Stimulated activated CD8-positive, alpha-beta memory T cell treated with anti-CD3 and anti-CD28 coated beads, Interleukin-2, amount 100 ng/mL, for 1 hour (primary cell): ENCODE measurements around the gene CTPS1.

Experiments
- DNase-seq, 2 donors: peaks; one replicate each; pipeline ENCODE4 v3.0.0-alpha.2; 2020; ENCODE audit warnings: low read depth in 2 of 2

CTPS1 gene, protein sequence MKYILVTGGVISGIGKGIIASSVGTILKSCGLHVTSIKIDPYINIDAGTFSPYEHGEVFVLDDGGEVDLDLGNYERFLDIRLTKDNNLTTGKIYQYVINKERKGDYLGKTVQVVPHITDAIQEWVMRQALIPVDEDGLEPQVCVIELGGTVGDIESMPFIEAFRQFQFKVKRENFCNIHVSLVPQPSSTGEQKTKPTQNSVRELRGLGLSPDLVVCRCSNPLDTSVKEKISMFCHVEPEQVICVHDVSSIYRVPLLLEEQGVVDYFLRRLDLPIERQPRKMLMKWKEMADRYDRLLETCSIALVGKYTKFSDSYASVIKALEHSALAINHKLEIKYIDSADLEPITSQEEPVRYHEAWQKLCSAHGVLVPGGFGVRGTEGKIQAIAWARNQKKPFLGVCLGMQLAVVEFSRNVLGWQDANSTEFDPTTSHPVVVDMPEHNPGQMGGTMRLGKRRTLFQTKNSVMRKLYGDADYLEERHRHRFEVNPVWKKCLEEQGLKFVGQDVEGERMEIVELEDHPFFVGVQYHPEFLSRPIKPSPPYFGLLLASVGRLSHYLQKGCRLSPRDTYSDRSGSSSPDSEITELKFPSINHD

DNA sequence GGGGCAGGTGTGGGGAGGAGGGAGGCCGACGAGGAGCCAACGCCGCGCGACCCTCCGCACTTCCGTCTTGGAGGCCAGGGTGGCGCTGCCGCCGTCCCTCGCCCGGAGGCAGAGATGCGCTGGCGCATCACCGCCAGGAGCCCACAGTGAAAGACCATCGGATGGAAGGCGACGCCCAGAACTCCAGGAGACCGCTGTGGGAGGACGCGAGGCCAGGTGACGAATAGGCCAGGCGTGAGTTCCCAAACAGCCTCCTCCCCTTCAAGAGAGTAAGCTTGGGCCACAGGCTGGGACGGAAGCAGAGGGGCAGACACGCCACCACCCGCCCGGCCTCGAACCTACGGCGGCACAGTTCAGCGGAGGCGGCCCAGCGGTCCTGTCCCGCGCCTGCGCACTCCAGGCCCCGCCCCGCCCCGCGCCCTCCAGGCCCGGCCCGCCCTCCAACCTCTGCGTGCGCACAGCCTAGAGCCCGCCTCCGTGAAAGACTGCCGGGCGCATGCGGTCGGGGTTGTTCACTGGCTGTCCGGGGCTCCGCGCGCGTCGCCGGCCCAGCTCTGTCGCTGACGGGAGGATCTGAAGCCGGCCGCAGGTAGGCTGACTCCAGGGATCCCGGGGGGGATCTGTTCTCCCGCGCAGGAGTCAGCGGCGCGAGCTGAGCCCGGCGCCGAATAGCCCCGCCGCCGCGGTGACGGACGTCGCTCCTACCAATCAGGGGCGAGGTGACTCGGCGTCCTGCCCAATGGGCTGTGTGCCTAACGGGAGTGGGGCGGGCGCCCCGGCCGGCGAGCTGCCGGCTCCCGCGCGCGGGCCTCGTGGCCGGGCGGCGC, at the start of gene CTPS1:
Gene CTPS1 (plus strand): TSS at position 456 of the 827 bp plus-strand sequence. CDS start 3,595 bp downstream, outside the sequence.
- peak; percentile 92 to 93 for DNase-seq

DNA sequence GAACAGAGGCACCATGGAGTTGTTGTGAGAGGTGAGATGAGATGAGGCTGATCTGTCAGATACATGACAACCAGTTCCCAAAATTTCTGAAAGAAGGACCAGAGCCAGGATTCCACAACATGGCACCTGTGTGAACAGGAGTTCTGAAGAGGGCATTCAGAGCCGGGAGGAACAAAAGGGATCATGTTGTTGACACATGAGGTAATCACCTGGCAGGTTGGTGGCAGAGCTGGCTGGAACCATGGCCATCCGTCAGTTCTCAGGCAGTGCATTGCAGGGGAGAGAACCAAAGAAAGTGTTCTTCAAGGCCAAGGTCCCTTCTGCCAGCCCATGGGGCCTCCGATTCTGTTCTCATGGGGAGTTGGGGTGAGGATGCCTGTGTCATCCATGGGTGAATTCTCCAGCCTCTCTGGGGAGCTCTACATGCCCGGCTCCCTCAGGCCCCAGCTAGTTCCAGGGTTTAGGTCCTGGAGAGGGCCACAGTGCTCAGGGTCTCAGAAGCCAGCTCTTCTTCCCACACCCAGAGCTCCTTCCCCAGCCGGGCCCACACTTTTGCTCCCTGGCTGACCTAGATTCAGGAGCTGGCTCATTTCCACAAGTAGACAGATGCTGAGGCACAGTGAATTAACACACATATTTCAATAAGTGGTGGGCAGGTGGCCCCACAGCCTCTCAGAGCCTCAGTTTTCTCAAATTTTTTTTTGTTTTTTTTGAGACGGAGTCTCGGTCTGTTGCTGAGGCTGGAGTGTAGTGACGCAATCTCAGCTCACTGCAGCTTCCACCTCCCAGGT, 49.1 kb upstream of the CTPS1 start:
- DNase-seq: no peak

DNA sequence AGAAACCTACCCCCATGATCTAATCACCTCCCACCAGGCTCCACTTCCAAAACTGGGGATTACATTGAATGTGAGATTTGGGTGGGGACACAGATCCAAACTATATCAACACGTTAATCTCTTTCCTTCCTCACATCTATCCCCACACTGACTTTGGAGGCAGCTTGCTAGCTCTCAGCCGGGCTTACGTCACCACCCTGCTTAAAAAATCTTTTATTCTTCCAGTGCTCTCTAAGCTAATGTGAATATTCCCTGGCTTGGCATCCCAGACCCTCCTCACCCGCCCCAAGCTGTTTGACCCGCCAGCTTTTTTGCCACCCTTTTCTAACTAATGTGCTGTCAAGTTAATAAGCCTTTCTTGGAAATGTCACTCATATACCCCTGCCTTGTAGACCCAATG, 47.9 kb upstream of the CTPS1 start:
- DNase-seq: no peak

DNA sequence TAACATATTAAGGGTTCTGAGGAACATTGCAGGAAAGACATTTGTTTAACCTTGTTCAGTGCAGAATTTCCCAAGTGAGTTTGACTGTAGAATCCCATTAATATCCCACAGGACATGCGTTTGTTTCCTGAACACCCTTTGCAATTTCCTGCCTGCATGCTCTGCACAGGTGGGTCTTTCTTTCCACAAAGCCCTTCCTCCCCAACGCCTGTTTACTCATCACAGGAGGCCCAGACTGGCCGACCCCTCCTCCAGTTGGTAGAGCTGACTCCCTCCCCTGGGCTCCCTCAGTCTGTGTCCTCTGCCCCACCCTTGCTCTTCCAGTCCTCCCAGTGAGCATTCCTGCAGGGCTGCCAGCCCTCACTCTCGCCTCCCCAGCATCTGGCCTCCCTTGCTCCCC, 47.5 kb upstream of the CTPS1 start:
- DNase-seq: no peak

DNA sequence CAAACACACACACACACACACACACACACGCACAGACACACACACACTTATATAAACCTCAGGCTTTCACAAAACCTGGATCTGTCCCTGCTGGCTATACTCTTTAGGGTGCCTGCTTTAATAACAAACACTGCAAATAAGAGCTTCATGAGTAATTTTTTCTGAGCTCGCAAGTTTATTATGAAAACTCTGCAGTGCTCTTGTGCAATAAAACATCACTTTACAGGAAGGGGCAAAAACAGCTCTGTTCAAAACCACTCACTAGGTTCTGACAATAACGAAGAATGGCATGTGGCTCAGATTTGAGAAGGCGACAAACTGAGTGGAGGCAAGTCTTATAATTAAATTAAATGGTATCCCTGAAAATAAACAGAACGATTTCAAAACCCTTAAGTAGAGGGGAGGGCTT, 42.6 kb upstream of the CTPS1 start:
- DNase-seq: no peak

DNA sequence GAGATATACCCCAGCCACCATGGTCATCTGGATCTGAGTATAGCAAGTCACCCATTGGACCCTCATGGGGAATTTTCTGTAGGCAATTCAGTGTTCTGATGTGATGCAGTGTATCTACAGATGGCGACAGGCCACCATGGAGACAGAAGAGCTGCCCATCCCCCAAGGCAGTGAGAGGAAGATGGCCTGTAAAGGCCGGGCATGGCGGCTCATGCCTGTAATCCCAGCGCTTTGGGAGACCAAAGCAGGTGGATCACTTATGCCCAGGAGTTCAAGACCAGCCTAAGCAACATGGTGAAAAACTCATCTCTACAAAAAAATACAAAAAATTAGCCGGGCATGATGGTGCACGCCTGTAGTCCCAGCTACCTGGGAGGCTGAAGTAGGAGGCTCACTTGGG, 41.1 kb upstream of the CTPS1 start:
- DNase-seq: no peak

DNA sequence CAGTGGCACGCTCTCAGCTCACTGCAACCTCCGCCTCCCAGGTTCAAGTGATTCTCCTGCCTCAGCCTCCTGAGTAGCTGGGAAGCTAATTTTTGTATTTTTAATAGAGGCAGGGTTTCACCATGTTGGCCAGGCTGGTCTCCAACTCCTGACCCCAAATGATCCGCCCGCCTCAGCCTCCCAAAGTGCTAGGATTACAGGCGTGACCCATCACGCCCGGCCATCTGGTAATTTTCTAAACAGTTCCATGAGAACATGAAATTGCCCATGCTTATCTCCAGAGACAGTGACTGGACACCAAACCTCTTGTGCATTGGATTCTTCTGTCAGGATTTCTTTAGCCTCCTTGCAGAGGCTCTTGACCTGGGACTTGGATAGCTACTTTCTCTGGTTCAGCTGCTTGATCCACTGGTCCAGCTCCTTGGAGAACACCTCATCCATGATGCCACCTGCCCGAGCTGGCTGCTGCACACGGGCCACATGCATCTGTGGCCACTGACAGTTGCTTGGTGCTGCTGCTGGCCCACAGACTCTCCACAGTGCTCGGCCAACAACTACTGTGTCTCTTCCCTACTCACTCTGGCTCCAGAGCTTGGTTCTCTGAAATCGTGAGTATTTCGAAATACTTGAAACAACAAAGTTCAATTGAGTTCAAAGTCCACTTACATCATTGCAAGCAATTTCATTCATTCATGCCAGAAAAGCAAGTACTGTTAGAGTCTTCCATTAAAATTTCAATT, 40.0 kb upstream of the CTPS1 start:
- no peak for DNase-seq

DNA sequence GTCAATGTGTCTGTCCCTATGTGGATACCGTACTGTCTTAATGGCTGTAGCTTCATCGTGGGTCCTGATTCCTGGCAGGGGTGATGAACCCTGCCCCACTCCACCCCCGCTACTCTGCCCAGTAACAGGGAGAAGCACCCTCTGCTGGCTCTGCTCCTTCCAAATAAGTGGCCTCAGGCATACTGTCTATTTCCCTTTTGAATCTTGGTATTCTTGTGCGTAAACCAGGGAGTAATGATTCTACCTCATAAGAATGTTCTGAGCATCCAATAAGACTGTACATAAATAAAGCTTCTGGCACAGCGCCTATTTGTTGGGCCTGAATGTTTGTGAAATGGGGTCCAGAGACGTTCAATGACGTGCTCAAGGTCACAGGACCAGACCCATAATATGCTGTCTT, 35.2 kb upstream of the CTPS1 start:
- no peak for DNase-seq

DNA sequence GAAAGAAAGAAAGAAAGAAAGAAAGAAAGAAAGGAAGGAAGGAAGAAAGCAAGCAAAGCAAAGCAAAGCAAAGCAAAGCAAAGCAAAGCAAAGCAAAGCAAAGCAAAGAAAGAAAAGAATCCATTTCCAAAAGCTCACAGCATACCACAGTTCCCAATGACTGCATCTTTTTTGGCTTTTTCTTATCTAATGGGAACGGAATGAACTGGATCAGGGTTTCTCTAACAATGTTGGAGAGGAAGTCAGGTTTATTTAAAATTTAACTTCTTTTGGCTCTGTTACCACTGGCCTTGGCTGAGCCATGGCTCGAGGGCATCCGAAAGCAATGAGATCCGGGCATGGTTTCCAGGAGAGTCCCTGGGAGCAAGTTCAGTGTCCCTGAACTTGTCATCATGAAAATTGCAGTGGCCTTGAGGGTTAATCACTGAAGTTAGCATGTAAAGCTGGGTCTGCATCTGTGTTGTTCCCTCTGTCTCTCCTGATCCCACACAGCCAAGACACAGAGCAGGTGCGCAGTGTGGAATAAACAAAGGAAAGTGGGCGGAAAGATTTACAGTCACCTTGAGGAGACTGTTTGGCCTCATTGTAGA, 34.6 kb upstream of the CTPS1 start:
- DNase-seq: no peak

DNA sequence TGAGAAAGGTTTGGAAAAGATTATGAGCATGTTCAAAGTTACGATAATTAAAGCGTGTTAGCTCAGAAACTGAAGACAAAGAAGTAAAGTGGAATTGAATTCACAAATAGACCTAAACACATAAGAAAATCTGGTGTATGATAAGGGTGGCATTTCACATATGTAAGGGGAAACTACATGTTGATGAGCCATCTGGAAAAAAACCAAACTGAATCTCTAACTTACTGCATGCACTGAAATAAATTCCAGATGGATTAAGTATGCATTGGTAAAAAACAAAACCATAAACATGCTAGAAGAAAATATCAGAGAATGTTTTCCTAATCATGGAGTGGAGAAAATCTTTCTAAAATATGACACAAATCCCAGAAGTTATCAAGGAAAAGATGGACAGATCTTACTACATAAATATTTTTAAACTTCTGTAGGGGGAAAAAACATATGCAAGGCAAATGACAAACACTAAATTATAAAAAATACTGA, 34.0 kb upstream of the CTPS1 start:
- DNase-seq: no peak

DNA sequence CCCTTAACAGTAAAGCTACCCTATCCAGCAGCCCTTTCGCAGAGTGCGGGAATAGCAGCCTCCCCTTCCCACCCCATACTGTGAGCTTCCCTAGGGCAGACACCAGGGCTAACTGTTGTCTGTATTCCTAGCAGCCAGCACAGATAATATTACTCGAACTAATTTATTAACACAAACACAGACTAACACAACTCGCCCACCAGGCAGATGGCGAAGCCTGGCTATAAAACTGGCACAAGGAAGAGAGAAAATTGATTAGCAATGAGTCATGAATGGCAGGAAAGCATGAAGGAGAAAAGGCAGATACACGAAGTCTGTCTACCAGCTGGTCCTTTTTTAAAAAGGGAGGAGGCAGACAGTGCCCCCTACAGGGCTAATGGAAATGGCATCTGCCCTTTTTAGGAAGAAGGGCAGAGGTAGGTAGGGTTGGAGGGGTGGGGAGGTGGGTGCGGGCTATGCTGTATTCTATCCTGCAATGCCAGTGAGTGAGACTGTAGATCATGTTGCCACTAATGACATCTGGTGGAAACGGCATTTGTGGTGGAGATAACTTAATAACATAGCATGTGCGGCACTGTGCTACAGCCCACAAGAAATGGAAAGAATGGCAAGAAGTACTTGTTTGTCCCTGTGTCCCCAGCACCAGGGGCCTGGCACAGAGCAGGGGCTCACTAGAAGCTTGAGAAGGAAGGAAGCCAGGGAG, 30.6 kb upstream of the CTPS1 start:
- DNase-seq: peak in 1 of 2 donors; percentile 14

DNA sequence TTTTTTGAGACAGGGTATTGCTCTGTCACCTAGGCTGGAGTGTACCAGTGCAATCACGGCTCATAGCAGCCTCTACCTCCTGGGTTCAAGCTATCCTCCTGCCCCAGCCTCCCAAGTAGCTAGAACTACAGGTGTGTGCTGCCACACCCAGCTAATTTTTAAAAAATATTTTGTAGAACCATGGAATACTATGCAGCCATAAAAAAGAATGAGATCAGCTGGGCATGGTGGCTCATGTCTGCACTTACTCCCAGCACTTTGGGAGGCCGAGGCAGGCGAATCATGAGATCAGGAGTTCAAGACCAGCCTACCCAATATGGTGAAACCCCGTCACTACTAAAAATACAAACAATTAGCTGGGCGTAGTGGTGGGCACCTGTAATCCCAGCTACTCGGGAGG, 29.9 kb upstream of the CTPS1 start:
- DNase-seq: no peak

DNA sequence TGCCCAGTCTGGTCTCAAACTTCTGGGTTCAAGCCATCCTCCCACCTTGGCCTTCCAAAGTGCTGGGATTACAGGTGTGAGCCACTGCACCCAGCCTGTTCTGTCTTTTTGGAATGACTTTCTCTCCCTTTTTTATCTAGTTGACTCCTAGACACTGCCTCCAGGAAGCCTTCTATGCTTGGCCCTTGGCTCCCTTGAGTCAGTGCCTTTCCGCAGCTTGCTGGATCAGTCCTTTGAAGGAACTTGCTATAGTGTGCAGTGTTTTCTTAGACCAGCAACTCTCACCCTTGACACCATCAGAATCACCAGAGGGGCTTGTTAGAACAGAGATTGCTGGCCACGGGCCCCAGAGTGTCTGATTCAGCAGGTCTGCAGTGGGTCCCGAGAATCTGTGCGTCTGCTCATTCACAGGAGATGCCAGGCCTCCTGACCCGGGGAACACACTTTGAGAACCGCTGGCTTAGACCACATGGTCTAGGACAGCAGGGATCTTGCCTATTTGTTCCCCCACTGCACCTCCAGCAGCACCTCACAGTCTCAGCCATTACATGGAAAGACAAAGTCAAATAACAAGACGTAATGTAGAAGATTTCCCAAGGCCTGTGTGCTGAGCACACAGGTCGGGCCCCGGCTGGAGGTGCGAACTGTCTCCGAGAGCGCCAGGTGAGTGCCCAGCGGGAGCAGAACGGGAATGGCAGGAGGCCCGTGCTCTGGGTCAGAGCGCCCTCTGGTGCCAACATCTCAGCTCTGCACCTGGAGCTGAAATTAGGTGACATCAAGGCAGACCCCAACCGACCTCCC, 27.4 kb upstream of the CTPS1 start:
- peak; percentile 6 to 33 for DNase-seq

DNA sequence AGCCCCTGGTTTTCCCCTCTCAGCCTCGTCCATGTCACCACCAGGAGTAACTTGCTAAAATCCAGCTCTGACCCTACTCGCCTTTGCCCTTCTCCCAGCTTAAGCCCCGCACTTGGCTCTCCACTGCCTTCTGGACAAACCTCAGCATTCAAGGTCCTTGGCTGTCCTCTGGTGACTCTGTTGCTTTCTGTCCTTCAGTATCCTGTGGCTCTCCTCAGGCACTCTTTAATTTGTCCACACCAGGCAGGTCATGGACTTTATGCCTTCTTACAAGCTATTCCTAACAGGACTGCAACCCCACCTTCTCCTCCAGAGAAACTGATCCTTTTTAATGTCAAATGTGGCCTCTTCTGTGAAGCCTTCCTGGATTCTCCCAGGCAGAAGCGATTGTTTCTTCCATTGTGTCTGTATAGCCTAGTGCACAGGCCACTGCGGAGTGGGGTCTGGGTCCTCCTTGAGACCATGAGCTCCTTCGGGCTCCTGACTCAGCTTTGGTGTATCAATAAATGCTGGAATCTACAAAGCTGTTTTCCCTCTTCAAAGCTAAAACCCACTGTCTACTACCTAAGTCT, 26.7 kb upstream of the CTPS1 start:
- no peak for DNase-seq

DNA sequence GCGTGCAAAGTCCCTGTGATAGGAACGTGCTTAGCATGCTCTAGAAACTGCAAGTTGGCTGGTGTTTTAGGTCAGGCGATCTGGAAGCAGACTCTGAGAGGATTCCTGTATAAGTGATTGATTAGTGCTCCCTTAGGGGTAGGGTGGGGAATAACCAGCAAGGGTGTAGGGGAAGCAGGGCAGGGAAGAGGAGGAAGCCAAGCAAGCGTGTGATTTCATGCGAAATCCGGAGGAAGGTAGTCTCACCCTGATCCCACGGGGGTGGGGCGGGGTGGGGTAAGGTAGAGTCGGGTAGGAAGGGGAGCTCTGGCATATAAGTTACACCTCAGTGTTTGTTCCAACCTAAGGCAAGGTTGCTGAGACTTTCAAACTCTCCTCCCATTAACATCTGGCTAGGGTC, 24.9 kb upstream of the CTPS1 start:
- no peak for DNase-seq

DNA sequence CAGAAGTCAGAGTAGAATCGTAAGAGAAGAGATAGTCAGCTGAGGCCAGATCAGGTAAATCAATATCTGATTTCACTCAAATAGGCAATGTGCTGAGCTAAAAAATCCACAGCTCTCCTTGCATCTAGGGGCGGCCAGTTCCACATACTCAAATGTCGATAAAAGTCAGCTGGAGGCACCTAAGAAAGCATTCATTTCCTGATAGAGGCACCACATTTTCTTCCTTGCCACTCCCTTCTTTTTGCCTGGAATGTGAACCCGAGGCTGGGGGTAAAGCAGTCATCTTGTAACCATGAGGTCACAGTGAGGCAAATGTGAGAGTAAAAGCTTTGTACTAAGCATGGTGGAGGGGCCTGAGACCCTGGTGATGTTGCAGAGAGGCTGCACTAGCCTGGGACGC, 24.2 kb upstream of the CTPS1 start:
- no peak for DNase-seq

DNA sequence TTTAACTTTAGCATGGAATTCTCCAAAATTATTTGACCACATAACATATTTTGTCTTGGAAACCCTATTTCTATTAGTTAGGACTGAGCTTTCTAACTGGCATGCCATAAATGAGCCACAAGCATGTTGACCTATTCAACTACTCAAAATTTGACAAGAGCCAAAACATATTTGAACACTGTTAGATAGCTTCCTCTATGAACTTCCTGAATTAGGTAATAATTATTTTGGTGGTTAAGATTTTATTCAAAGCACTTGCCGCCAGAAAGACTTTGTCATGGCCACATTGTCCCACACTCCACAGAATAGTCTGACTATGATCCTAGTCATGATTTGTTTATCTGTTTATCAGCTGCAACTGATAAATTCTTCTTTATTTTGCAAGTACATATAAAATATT, 23.1 kb upstream of the CTPS1 start:
- DNase-seq: no peak

DNA sequence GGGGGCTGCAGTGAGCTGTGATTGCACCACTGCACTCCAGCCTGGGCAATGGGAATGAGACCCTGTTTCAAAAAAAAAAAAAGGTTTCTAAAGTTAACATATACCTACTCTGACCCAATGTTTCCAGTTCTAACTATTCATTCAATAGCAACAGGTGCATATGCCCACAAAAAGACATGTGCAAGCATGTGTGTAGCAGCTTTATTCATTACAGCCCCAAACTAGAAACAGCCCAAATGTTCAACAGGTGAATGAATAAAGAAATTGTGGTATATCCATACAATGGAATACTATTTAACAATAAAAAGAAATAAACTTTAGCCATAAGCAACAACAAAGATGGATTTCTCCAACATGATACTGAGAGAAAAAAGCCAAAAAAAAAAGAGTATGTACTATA, 21.3 kb upstream of the CTPS1 start:
- no peak for DNase-seq

DNA sequence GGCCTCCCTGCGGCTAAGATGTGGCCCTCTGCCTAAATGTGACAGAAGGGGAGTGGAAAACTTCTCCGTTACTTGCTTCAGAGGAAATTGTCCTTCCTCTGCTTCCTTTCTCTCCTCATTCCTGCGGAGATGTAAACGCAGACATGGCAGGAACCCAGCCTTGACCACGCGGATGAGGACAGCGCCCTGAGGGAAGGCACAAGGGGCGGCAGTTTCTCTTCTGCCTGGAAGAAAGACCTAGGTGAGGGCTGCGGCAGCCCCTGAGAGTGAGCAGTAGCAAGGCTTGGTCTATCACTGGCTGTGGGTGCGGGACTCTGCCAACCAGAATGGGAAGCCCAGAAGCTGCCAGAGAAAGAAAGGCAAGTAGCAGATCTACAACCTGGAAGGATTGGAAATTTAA, 14.0 kb upstream of the CTPS1 start:
- DNase-seq: no peak
